ENCODE measurements around the gene KIAA0319L.

DNA sequence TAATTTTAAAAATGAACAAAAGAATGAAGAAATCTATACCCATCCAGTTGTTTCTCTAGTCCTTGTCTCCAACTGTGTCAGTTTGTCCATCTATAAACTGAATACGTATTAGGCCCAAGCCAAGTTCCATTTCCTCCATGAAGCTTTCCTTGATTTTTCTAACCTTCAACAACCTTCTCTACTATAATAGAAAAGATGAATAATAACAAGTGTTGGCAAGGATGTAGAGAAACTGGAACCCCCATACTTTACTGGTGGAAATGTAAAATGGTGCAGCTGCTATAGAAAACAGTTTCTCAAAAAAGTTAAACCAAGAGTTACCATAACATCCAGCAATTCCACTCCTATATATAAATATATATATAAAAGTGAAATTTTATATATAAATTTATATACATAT, 10.6 kb downstream of the KIAA0319L start:
- TF ChIP-seq, protein P1, sequence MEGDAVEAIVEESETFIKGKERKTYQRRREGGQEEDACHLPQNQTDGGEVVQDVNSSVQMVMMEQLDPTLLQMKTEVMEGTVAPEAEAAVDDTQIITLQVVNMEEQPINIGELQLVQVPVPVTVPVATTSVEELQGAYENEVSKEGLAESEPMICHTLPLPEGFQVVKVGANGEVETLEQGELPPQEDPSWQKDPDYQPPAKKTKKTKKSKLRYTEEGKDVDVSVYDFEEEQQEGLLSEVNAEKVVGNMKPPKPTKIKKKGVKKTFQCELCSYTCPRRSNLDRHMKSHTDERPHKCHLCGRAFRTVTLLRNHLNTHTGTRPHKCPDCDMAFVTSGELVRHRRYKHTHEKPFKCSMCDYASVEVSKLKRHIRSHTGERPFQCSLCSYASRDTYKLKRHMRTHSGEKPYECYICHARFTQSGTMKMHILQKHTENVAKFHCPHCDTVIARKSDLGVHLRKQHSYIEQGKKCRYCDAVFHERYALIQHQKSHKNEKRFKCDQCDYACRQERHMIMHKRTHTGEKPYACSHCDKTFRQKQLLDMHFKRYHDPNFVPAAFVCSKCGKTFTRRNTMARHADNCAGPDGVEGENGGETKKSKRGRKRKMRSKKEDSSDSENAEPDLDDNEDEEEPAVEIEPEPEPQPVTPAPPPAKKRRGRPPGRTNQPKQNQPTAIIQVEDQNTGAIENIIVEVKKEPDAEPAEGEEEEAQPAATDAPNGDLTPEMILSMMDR (IDR thresholded peaks at IDR 0.05), result no peak
- TF ChIP-seq POLR2A (IDR thresholded peaks at IDR 0.05), result no peak

Data from sigmoid colon (tissue), 3 donors.